GM12878 (cell line): ENCODE results near the gene TNF.

Experiments
- BHLHE40 ChIP-seq, 2 experiments: fragments of 450-650 bp in 1 of 2; IDR thresholded peaks; 2 replicates each; pipeline ENCODE4 v1.6.1; 2011 to 2017; ENCODE audit warnings: low read depth in 2 of 2, borderline replicate concordance in 1 of 2, improper control_type of control experiment in 1 of 2, low read length in 1 of 2, mild to moderate bottlenecking in 1 of 2
- CREB1 ChIP-seq: IDR thresholded peaks from 2 replicates; pipeline ENCODE4 v1.6.1; 2012; ENCODE audit warnings: low read depth, mild to moderate bottlenecking, inconsistent platforms
- HCFC1 ChIP-seq: fragments of 150-350 bp; IDR thresholded peaks from 2 replicates; pipeline ENCODE4 v1.6.1; 2014; ENCODE audit warnings: low read length
- JUND ChIP-seq: IDR thresholded peaks from 2 replicates; pipeline ENCODE4 v1.6.1; 2012; ENCODE audit warnings: low read depth, mild to moderate bottlenecking, low read length, improper control_type of control experiment, moderate library complexity
- MXI1 ChIP-seq: fragments of 150-350 bp; IDR thresholded peaks from 2 replicates; pipeline ENCODE4 v1.6.1; 2011; ENCODE audit warnings: low read depth, mild to moderate bottlenecking, inconsistent platforms, low read length, improper control_type of control experiment
- MYC ChIP-seq: IDR thresholded peaks from 2 replicates; pipeline ENCODE4 v1.6.1; 2011; ENCODE audit warnings: mild to moderate bottlenecking, low read length, moderate library complexity, inconsistent platforms; ENCODE audit not compliant: insufficient read depth, insufficient replicate concordance, insufficient read length, severe bottlenecking
- POLR2AphosphoS5 ChIP-seq: IDR thresholded peaks from 2 replicates; pipeline ENCODE4 v1.6.1; 2011; ENCODE audit warnings: mild to moderate bottlenecking, low read length, inconsistent platforms
- TF ChIP-seq, protein P1 (sequence below), 3 experiments: IDR thresholded peaks in 2 of 3; conservative IDR thresholded peaks in 1 of 3; 2 replicates each; pipeline ENCODE4 v1.5.1; 2011; ENCODE audit warnings: low read depth in 3 of 3, low read length in 3 of 3, mild to moderate bottlenecking in 3 of 3, control low read depth in 2 of 3, moderate library complexity in 2 of 3, inconsistent platforms in 1 of 3, mixed read lengths in 1 of 3; ENCODE audit not compliant: control insufficient read depth in 2 of 3, insufficient read depth in 1 of 3; ENCODE audit errors: extremely low read depth in 1 of 3
- TF ChIP-seq, protein P2 (sequence below): fragments of 450-650 bp; IDR thresholded peaks from 2 replicates; pipeline ENCODE4 v1.6.1; 2016; ENCODE audit warnings: mild to moderate bottlenecking
- TF ChIP-seq, protein P3 (sequence below): IDR thresholded peaks from 2 replicates; pipeline ENCODE4 v1.6.1; 2011; ENCODE audit warnings: borderline replicate concordance, low read depth, mild to moderate bottlenecking, moderate library complexity, mixed read lengths, low read length; ENCODE audit not compliant: insufficient read depth; ENCODE audit errors: extremely low read length
- TF ChIP-seq, protein P4 (sequence below): IDR thresholded peaks from 2 replicates; pipeline ENCODE4 v1.6.1; 2012; ENCODE audit warnings: mild to moderate bottlenecking, low read depth, low read length

DNA sequence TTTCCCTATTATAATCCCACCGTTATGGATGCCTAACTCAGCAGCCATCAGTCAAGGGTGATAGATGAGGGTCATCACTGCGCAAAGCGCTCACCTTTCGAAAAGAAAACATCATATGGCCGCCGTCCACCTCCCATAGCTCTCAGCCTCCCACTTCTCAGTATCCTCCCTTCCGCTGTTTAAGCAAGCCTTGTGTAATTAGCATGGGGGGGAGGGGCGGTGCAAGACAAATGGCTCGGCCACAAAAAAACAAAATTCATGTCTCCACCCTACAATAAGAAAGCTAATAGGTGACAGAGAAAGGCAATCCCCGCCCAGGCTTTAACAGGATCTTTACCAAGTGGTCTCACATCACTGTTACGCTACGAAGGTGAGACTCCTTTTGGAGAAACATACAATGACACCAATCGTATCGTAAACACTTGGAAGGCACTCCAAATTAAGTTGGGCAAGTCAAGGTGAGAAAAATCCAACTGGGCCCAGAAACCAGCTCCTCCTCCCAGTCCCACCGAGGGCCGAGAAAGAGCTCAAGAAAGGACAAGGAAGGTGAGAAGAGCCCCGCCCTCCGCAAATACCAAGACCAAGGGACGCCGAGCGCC is 34.2 kb upstream of the TNF start:
- TF ChIP-seq CREB1 (no peak), HCFC1 (no peak), MYC (no peak), POLR2AphosphoS5 (no peak), BHLHE40 (IDR thresholded peaks at IDR 0.05; ENCODE audit: borderline replicate concordance in 1 of 2, low read depth in 2 of 2, low read length in 1 of 2) (no peak), JUND (no peak), MXI1 (no peak)
- TF ChIP-seq, protein P1, sequence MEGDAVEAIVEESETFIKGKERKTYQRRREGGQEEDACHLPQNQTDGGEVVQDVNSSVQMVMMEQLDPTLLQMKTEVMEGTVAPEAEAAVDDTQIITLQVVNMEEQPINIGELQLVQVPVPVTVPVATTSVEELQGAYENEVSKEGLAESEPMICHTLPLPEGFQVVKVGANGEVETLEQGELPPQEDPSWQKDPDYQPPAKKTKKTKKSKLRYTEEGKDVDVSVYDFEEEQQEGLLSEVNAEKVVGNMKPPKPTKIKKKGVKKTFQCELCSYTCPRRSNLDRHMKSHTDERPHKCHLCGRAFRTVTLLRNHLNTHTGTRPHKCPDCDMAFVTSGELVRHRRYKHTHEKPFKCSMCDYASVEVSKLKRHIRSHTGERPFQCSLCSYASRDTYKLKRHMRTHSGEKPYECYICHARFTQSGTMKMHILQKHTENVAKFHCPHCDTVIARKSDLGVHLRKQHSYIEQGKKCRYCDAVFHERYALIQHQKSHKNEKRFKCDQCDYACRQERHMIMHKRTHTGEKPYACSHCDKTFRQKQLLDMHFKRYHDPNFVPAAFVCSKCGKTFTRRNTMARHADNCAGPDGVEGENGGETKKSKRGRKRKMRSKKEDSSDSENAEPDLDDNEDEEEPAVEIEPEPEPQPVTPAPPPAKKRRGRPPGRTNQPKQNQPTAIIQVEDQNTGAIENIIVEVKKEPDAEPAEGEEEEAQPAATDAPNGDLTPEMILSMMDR (IDR thresholded peaks at IDR 0.05 in 2 of 3, conservative IDR thresholded peaks at IDR 0.05 in 1 of 3; ENCODE audit: control insufficient read depth in 2 of 3, extremely low read depth in 1 of 3, insufficient read depth in 1 of 3, low read depth in 3 of 3, low read length in 3 of 3), result no peak
- TF ChIP-seq, protein P2, sequence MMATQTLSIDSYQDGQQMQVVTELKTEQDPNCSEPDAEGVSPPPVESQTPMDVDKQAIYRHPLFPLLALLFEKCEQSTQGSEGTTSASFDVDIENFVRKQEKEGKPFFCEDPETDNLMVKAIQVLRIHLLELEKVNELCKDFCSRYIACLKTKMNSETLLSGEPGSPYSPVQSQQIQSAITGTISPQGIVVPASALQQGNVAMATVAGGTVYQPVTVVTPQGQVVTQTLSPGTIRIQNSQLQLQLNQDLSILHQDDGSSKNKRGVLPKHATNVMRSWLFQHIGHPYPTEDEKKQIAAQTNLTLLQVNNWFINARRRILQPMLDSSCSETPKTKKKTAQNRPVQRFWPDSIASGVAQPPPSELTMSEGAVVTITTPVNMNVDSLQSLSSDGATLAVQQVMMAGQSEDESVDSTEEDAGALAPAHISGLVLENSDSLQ, result no peak
- TF ChIP-seq, protein P3, sequence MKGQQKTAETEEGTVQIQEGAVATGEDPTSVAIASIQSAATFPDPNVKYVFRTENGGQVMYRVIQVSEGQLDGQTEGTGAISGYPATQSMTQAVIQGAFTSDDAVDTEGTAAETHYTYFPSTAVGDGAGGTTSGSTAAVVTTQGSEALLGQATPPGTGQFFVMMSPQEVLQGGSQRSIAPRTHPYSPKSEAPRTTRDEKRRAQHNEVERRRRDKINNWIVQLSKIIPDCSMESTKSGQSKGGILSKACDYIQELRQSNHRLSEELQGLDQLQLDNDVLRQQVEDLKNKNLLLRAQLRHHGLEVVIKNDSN, result no peak
- TF ChIP-seq, protein P4, sequence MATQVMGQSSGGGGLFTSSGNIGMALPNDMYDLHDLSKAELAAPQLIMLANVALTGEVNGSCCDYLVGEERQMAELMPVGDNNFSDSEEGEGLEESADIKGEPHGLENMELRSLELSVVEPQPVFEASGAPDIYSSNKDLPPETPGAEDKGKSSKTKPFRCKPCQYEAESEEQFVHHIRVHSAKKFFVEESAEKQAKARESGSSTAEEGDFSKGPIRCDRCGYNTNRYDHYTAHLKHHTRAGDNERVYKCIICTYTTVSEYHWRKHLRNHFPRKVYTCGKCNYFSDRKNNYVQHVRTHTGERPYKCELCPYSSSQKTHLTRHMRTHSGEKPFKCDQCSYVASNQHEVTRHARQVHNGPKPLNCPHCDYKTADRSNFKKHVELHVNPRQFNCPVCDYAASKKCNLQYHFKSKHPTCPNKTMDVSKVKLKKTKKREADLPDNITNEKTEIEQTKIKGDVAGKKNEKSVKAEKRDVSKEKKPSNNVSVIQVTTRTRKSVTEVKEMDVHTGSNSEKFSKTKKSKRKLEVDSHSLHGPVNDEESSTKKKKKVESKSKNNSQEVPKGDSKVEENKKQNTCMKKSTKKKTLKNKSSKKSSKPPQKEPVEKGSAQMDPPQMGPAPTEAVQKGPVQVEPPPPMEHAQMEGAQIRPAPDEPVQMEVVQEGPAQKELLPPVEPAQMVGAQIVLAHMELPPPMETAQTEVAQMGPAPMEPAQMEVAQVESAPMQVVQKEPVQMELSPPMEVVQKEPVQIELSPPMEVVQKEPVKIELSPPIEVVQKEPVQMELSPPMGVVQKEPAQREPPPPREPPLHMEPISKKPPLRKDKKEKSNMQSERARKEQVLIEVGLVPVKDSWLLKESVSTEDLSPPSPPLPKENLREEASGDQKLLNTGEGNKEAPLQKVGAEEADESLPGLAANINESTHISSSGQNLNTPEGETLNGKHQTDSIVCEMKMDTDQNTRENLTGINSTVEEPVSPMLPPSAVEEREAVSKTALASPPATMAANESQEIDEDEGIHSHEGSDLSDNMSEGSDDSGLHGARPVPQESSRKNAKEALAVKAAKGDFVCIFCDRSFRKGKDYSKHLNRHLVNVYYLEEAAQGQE, result no peak
